Activated T-cell treated with anti-CD3 and anti-CD28 coated beads, Interleukin-2, amount 50 U/mL, for 24 hours (primary cell): Measurements from ENCODE around the gene CSNK1D.
A peak's percentile ranks its signal among the peaks of the same experiment; 100 is the strongest.

ENCODE experiments used
- DNase-seq: peaks from one replicate; pipeline ENCODE4 v3.0.0-alpha.2; 2020
- H3K27ac Mint-ChIP-seq: 2 replicates; pipeline ENCODE4 v1.8.0; 2020; ENCODE audit warnings: mild to moderate bottlenecking, mixed read lengths
- H3K27me3 Mint-ChIP-seq: 2 replicates; pipeline ENCODE4 v1.8.0; 2020; ENCODE audit warnings: mixed read lengths
- H3K36me3 Mint-ChIP-seq: 2 replicates; pipeline ENCODE4 v1.8.0; 2020; ENCODE audit warnings: low read depth, mixed read lengths
- H3K4me1 Mint-ChIP-seq: 2 replicates; pipeline ENCODE4 v1.8.0; 2020; ENCODE audit warnings: low read depth, mixed read lengths
- H3K4me3 Mint-ChIP-seq: 2 replicates; pipeline ENCODE4 v1.8.0; 2020; ENCODE audit warnings: mild to moderate bottlenecking, moderate library complexity, mixed read lengths
- H3K9me3 Mint-ChIP-seq: 2 replicates; pipeline ENCODE4 v1.8.0; 2020; ENCODE audit warnings: mixed read lengths

Gene CSNK1D

GRCh38 chr17:82276938-82277337 is 3.4 kb upstream of the CSNK1D start:
- H3K4me3 Mint-ChIP-seq: no peak overlapping the region

DNA sequence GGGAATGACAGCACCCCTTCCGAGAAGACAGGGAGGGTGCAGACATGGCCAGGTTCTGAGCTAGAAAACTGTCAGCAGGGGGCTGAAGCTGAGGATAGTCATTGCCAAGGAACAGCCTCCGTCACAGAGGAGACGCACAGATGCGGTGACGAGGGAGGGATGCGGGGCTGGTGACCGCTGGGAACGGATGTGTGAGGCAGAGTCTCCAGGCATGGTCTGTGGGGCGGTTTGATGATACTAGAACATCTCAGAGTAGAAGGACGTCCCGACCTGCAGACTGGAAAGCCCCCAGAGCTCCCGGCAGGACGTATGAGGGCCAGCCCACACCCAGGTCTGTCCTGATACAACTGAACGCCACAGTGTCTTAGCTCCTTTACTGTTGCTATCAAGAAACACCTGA is 1.8 kb upstream of the CSNK1D start:
- DNase-seq: no peak
- Mint-ChIP-seq H3K4me1 (peaks cover 26% of the 10 kb centered on the region), H3K27me3 (no peaks in the 10 kb centered on the region), H3K27ac (no peak overlapping the region), H3K36me3 (peaks cover 25% of the 10 kb centered on the region), H3K4me3 (no peak overlapping the region), H3K9me3 (no peaks in the 10 kb centered on the region)

More at GRCh38 chr17:82276938-82277337, 3.4 kb upstream of the CSNK1D start:
- peaks cover 9% of the 10 kb centered on the region for H3K36me3 Mint-ChIP-seq
- H3K4me1 Mint-ChIP-seq: peaks cover 22% of the 10 kb centered on the region
- no peak overlapping the region for H3K27ac Mint-ChIP-seq
- no peak for DNase-seq
- H3K27me3 Mint-ChIP-seq: no peaks in the 10 kb centered on the region
- H3K9me3 Mint-ChIP-seq: no peaks in the 10 kb centered on the region

DNA sequence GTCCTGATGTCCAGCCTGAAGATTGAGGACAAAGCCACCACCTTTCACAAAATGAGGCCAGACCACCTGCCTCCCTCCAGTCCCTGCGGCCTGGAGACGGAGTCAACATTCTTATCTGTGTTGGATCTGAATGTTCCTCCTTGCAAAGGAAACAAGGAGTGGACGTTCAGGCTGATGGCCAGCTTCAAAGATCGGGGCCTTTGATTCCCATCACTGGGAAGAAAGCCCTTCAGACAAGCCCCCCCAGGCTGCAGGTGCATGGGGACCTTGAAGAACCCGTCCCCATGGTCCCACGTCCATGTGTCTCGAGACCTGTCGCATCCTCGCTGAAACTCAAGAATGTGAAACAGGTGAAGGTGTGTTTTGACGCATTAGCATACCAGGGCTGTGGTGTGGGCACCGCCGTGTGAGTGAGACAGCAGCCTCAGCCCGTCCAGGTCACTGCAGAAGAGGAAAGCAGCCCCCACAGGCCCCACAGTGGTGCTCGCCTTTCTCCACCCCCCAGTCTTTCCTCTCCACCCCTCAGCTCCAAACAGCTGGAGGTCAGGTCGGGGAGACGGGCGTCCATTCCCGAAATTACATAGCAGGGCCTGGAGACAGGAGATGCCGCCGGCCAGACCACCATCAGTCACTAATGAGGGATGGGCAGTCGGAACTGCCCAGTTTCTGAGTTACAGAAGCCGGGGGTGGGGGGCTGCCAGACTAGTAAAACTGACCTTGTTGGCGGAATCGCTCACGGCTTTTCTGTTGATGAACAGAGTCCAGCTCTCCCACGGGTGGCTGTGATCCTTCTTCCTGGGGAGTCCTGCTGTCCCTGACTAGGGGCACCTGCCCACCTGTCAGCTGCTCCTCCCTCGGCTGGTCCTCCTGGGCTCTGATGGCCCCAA is 877 bp upstream of the CSNK1D start:
- no peak overlapping the region for H3K27ac Mint-ChIP-seq
- peak overlapping the region; percentile 93 for H3K4me3 Mint-ChIP-seq
- no peak for DNase-seq
- no peaks in the 10 kb centered on the region for H3K9me3 Mint-ChIP-seq
- peaks cover 36% of the 10 kb centered on the region for H3K4me1 Mint-ChIP-seq
- H3K27me3 Mint-ChIP-seq: no peaks in the 10 kb centered on the region
- peaks cover 35% of the 10 kb centered on the region for H3K36me3 Mint-ChIP-seq

DNA sequence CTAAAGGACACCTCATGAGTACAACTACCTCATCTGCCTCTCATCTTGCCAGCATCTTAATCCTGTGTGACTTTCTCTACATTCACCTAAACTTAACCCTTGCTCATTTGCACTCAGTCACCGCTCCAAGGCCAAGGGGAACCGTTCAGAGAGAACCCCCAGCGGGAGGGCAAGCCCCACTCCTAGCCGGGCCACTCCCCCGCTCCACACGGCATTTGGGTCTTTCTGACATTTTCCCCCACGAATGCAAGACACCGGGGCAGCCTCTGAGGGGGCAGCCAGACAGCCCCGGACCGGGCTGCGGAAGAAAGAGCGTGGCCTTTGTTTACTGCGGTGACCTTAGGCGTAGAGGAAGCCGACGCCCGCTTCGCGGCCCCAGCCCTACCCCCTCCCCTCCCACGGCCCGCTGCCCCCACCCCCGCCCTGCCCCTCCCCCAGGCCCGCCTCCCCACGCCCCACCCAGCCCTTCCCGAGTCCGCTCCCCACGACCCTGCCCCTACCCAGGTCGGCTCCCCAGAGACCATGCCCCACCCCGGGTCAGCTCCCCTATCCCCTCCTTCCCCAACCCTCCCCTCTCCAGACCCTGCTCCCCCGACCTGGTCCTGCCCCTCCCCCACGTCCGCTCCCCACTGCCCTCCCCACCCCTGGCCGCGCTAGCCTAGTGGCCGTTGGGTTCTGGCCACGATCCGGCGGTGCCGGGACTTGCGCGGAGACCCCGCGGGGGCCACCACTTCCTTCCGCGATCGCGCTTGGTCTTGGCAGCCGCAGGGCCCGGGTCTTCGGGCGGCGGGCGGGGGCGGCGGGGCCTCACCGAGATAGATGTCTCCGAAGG is 789 bp downstream of the CSNK1D start:
- peaks cover 50% of the 10 kb centered on the region for H3K36me3 Mint-ChIP-seq
- H3K4me3 Mint-ChIP-seq: peak overlapping the region; percentile 93
- peak overlapping the region; percentile 100 for H3K27ac Mint-ChIP-seq
- H3K9me3 Mint-ChIP-seq: no peaks in the 10 kb centered on the region
- peak; percentile 68 for DNase-seq
- no peaks in the 10 kb centered on the region for H3K27me3 Mint-ChIP-seq
- peaks cover 52% of the 10 kb centered on the region for H3K4me1 Mint-ChIP-seq

- Mint-ChIP-seq H3K27ac (peak overlapping the region; percentile 94), H3K9me3 (no peaks in the 10 kb centered on the region), H3K4me1 (peaks cover 63% of the 10 kb centered on the region), H3K27me3 (no peaks in the 10 kb centered on the region), H3K36me3 (peaks cover 64% of the 10 kb centered on the region), H3K4me3 (peak overlapping the region; percentile 93)
- DNase-seq: no peak
These were observed 2.1 kb downstream of the CSNK1D start for GRCh38 chr17:82271401-82271800.

GRCh38 chr17:82270651-82271050 is 2.8 kb downstream of the CSNK1D start:
- DNase-seq: no peak
- no peaks in the 10 kb centered on the region for H3K27me3 Mint-ChIP-seq
- peaks cover 71% of the 10 kb centered on the region for H3K36me3 Mint-ChIP-seq
- H3K9me3 Mint-ChIP-seq: no peaks in the 10 kb centered on the region
- H3K27ac Mint-ChIP-seq: peak overlapping the region; percentile 94
- peak overlapping the region; percentile 93 for H3K4me3 Mint-ChIP-seq
- H3K4me1 Mint-ChIP-seq: peaks cover 71% of the 10 kb centered on the region

- DNase-seq: no peak
- peak overlapping the region; percentile 94 for H3K27ac Mint-ChIP-seq
- H3K9me3 Mint-ChIP-seq: no peaks in the 10 kb centered on the region
- H3K4me1 Mint-ChIP-seq: peaks cover 73% of the 10 kb centered on the region
- no peaks in the 10 kb centered on the region for H3K27me3 Mint-ChIP-seq
- peak overlapping the region; percentile 93 for H3K4me3 Mint-ChIP-seq
- H3K36me3 Mint-ChIP-seq: peaks cover 78% of the 10 kb centered on the region
These were observed 3.5 kb downstream of the CSNK1D start for GRCh38 chr17:82269882-82270500.

DNA sequence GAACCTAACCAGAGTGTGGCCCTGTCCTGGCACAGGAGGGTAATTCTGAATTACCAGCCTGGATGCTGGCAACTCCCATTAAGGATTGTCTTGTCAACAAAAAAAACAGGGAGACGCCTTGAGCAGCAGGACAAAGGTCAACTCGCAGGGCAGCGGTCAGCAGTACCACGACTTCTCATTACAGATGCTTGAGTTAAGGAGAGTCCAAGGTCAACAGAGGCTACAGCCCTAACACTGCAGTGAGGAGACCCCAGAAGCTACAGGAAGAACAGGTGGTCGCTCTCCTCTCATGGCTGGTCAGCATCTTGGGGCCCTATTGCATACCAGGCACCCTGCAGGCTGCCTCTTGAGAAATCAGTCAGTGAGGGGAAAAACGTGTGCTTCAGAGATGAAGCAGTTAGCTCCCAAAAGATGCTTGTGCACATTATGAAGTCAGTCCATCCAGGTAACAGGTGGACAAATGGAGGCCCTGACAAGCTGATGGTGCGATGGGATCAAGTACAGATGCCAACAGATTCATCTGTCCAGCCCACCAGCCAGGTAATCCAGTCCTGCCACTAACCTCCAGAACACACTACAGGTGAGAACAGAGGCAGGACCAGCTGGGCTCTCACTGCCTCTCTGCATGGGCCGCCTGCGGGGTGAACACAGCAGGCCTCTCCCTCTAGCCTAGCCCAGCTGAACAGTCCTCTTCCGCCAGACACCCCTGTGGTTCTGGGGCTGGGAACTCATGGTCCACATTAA is 4.2 kb downstream of the CSNK1D start:
- peak overlapping the region; percentile 38 for H3K4me3 Mint-ChIP-seq
- peak overlapping the region; percentile 94 for H3K27ac Mint-ChIP-seq
- H3K27me3 Mint-ChIP-seq: no peaks in the 10 kb centered on the region
- no peak for DNase-seq
- no peaks in the 10 kb centered on the region for H3K9me3 Mint-ChIP-seq
- peaks cover 77% of the 10 kb centered on the region for H3K4me1 Mint-ChIP-seq
- H3K36me3 Mint-ChIP-seq: peaks cover 84% of the 10 kb centered on the region

DNA sequence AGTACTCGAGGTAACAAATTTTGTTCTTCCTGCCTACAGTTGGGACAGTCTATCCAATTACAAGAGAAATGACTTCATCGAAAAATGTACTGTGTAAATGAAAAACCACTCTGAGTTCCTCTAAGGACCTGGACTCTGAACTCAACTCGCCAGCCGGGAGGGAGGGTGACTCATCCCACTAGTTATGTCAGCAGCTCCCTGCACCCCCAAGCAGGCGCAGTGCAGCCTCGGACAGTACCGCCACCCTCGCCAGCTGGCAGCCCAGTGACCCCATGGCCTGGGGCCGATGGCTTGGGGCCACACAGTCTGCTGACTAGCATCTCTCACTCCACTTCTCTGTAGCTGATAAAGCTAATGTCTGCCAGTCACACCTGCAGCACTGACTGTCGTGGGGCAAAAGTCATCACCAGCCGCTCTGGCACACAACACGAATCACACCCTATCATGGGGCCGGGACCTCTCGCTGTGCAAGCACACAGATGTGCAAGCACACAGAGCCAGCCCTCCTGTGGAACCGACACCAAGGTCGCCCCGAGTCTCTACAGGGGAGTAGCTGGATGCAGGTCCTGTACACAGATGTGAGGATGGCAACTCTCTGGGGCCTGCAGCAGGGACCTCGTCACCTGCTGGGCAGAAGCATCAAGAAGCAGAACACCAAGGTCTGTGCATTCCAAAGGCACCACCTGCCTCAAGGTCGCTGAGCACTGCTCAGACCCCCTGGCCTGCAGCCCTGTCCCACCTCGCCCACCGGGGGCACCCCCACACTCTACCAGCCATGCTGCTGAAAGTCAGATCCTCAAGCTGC is 5.7 kb downstream of the CSNK1D start:
- Mint-ChIP-seq H3K27ac (peak overlapping the region; percentile 94), H3K36me3 (peaks cover 98% of the 10 kb centered on the region), H3K27me3 (no peaks in the 10 kb centered on the region), H3K9me3 (no peaks in the 10 kb centered on the region), H3K4me3 (peak overlapping the region; percentile 43), H3K4me1 (peaks cover 76% of the 10 kb centered on the region)
- DNase-seq: peak; percentile 61

- H3K4me1 Mint-ChIP-seq: peaks cover 70% of the 10 kb centered on the region
- H3K36me3 Mint-ChIP-seq: peaks cover 99% of the 10 kb centered on the region
- DNase-seq: no peak
- H3K27ac Mint-ChIP-seq: peak overlapping the region; percentile 94
- H3K27me3 Mint-ChIP-seq: no peaks in the 10 kb centered on the region
- no peaks in the 10 kb centered on the region for H3K9me3 Mint-ChIP-seq
- H3K4me3 Mint-ChIP-seq: no peak overlapping the region
These were observed 7.4 kb downstream of the CSNK1D start for GRCh38 chr17:82266142-82266541.

DNA sequence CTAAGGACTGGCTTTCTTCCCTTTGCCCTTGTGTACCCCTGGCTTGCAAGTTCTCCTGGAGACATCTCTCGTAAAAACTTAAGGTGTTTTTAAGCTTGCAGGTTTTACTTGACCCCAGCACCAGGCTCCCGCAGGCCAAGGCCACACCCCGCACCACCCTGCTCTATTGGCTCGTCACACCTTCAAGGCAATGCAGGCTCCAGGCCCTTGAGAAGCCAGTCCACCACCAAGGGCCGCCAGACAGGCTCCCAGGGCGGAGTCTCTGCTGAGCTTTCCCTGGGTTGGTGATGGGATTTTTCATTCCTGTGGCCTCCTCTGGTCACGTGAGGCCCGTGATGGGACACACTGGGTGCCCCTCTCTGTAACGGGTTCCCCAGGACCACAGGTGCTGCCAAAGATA is 9.9 kb downstream of the CSNK1D start:
- no peak overlapping the region for H3K4me3 Mint-ChIP-seq
- peak overlapping the region; percentile 37 for H3K27ac Mint-ChIP-seq
- no peak for DNase-seq
- H3K27me3 Mint-ChIP-seq: no peaks in the 10 kb centered on the region
- peaks cover 66% of the 10 kb centered on the region for H3K4me1 Mint-ChIP-seq
- H3K36me3 Mint-ChIP-seq: peaks cover 100% of the 10 kb centered on the region
- H3K9me3 Mint-ChIP-seq: no peaks in the 10 kb centered on the region

GRCh38 chr17:82262344-82262743 is 11.2 kb downstream of the CSNK1D start:
- peaks cover 98% of the 10 kb centered on the region for H3K36me3 Mint-ChIP-seq
- peak overlapping the region; percentile 62 for H3K27ac Mint-ChIP-seq
- H3K4me1 Mint-ChIP-seq: peaks cover 62% of the 10 kb centered on the region
- H3K27me3 Mint-ChIP-seq: no peaks in the 10 kb centered on the region
- H3K9me3 Mint-ChIP-seq: no peaks in the 10 kb centered on the region
- no peak overlapping the region for H3K4me3 Mint-ChIP-seq
- no peak for DNase-seq
